ENCODE results near the gene PRKG1.

PRKG1 gene

DNA sequence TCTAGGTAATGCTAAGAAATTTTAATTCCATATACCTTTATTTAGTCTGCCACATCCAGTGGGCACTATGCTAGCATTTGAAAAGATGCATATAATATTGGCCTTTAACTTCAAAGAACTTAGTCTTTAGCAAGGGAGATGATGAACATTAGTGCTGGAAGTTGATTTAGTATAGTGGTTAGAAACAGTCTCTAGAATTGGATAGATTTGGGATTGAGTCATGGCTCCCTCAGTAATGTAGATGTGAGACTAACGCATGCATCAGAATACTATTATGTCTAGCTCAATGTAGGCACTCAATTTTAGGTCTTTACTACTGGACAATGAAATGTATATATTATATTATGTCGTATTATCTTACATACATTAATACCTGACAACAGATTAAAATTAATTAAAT lies 1245.6 kb downstream of the PRKG1 start:
- Histone ChIP-seq H3F3A (ENCODE audit: low read depth) (no peaks in the 10 kb centered on the region), H3K9me3 (ENCODE audit: insufficient read depth, low read depth, low read length) (no peaks in the 10 kb centered on the region), H3K9ac (ENCODE audit: low read depth, low read length, poor library complexity, severe bottlenecking) (no peak overlapping the region), H3K4me2 (ENCODE audit: low read depth, low read length, poor library complexity, severe bottlenecking) (no peak overlapping the region), H3K36me3 (ENCODE audit: insufficient read depth, low read length) (no peaks in the 10 kb centered on the region), H3K4me1 (ENCODE audit: insufficient read depth, low read length, poor library complexity, severe bottlenecking) (no peaks in the 10 kb centered on the region), H3K4me3 (ENCODE audit: low read length, poor library complexity, severe bottlenecking) (no peak overlapping the region), H3K27me3 (ENCODE audit: insufficient read depth, low read length, poor library complexity, severe bottlenecking) (no peaks in the 10 kb centered on the region), H2AFZ (ENCODE audit: low read length) (no peak overlapping the region), H3K9me2 (replicated peaks; ENCODE audit: low read depth, low read length) (no peaks in the 10 kb centered on the region), H3K79me2 (ENCODE audit: insufficient read depth, low read length) (no peaks in the 10 kb centered on the region), H4K20me1 (ENCODE audit: insufficient read depth, low read length, poor library complexity, severe bottlenecking) (no peaks in the 10 kb centered on the region)
- no peak for TF ChIP-seq CTCF (conservative IDR thresholded peaks at IDR 0.05; ENCODE audit: low read length)
- TF ChIP-seq EZH2phosphoT487 (IDR thresholded peaks at IDR 0.05; ENCODE audit: borderline replicate concordance), result no peak

DNA sequence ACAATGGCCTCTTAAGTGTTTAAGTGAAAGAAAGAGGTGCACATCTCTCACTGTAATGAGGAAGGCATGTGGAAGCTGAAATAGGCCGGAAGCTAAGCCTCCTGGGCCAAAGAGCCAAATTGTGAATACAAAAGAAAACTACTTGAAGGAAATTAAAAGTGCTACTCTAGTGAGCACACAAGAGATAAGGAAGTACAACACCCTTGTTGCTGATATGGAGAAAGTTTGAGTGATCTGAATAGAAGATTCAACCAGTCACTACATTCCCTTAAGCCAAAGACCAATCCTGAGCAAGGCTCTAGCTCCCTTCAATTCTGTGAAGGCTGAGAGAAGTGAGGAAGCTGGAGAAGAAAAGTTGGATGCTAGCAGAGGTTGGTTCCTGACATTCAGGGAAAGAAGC lies 1248.0 kb downstream of the PRKG1 start:
- no peak overlapping the region for H3K9ac ChIP-seq (ENCODE audit: low read depth, low read length, poor library complexity, severe bottlenecking)
- no peak overlapping the region for H3K4me3 ChIP-seq (ENCODE audit: low read length, poor library complexity, severe bottlenecking)
- no peaks in the 10 kb centered on the region for H3F3A ChIP-seq (ENCODE audit: low read depth)
- no peak overlapping the region for H3K4me2 ChIP-seq (ENCODE audit: low read depth, low read length, poor library complexity, severe bottlenecking)
- H3K36me3 ChIP-seq (ENCODE audit: insufficient read depth, low read length), result no peaks in the 10 kb centered on the region
- no peaks in the 10 kb centered on the region for H3K9me3 ChIP-seq (ENCODE audit: insufficient read depth, low read depth, low read length)
- H3K79me2 ChIP-seq (ENCODE audit: insufficient read depth, low read length), result no peaks in the 10 kb centered on the region
- no peaks in the 10 kb centered on the region for H3K9me2 ChIP-seq (replicated peaks; ENCODE audit: low read depth, low read length)
- H3K27me3 ChIP-seq (ENCODE audit: insufficient read depth, low read length, poor library complexity, severe bottlenecking), result no peaks in the 10 kb centered on the region
- H2AFZ ChIP-seq (ENCODE audit: low read length), result no peak overlapping the region
- H4K20me1 ChIP-seq (ENCODE audit: insufficient read depth, low read length, poor library complexity, severe bottlenecking), result no peaks in the 10 kb centered on the region
- no peaks in the 10 kb centered on the region for H3K4me1 ChIP-seq (ENCODE audit: insufficient read depth, low read length, poor library complexity, severe bottlenecking)
- TF ChIP-seq CTCF (conservative IDR thresholded peaks at IDR 0.05; ENCODE audit: low read length) (no peak), EZH2phosphoT487 (IDR thresholded peaks at IDR 0.05; ENCODE audit: borderline replicate concordance) (no peak)

GRCh38 chr10:52322936-52323335 lies 1248.6 kb downstream of the PRKG1 start:
- TF ChIP-seq EZH2phosphoT487 (IDR thresholded peaks at IDR 0.05; ENCODE audit: borderline replicate concordance) (no peak), CTCF (conservative IDR thresholded peaks at IDR 0.05; ENCODE audit: low read length) (no peak)

More at GRCh38 chr10:52322936-52323335, 1248.6 kb downstream of the PRKG1 start:
- H3K27me3 ChIP-seq (ENCODE audit: insufficient read depth, low read length, poor library complexity, severe bottlenecking), result no peaks in the 10 kb centered on the region
- no peaks in the 10 kb centered on the region for H3K79me2 ChIP-seq (ENCODE audit: insufficient read depth, low read length)
- no peak overlapping the region for H2AFZ ChIP-seq (ENCODE audit: low read length)
- H3K9me3 ChIP-seq (ENCODE audit: insufficient read depth, low read depth, low read length), result no peaks in the 10 kb centered on the region
- H4K20me1 ChIP-seq (ENCODE audit: insufficient read depth, low read length, poor library complexity, severe bottlenecking), result no peaks in the 10 kb centered on the region
- H3K4me1 ChIP-seq (ENCODE audit: insufficient read depth, low read length, poor library complexity, severe bottlenecking), result no peaks in the 10 kb centered on the region
- H3K4me3 ChIP-seq (ENCODE audit: low read length, poor library complexity, severe bottlenecking), result no peak overlapping the region
- no peaks in the 10 kb centered on the region for H3F3A ChIP-seq (ENCODE audit: low read depth)
- H3K36me3 ChIP-seq (ENCODE audit: insufficient read depth, low read length), result no peaks in the 10 kb centered on the region
- no peak overlapping the region for H3K4me2 ChIP-seq (ENCODE audit: low read depth, low read length, poor library complexity, severe bottlenecking)
- no peak overlapping the region for H3K9ac ChIP-seq (ENCODE audit: low read depth, low read length, poor library complexity, severe bottlenecking)
- no peaks in the 10 kb centered on the region for H3K9me2 ChIP-seq (replicated peaks; ENCODE audit: low read depth, low read length)

Measured in Loucy (cell line).